Measurements from ENCODE around the gene OSMR. TPM values are rescaled to one million over a fixed set of nuclear protein-coding genes. Genes with fewer than 3 reads are reported as not detected.
A peak's percentile ranks its signal among the peaks of the same experiment; 100 is the strongest.

OSMR gene
- total RNA-seq, 8 experiments from 2014 or later, result 0.37 to 124 (median 6.4) TPM

DNA sequence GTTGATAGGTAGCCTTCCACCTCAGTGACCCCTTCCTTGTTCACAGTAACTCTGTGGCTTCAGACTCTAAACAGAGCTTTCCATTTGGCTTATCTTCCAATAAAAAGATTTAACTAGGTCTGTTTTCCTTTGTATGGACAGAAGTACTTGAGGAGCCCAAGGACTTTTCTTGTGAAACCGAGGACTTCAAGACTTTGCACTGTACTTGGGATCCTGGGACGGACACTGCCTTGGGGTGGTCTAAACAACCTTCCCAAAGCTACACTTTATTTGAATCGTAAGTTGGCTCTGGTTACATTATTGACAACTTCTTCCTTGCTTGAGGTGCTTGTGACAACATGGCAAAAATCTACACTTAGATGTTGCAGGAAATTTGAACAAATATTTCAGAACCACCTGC, 39.4 kb downstream of the OSMR start:
- WGBS, 10 experiments, result 82 to 100% (median 90%) methylated on average over 2 to 3 of the region's 3 CpGs; no CpG with 5 or more reads in 3 of the 10 experiments
- in situ Hi-C loops (cut with MboI; ENCODE audit: low pct_unique_long_range_greater_than_20kb in 2 of 9, low sequenced_read_pairs in 9 of 9, unreplicated experiment in 9 of 9), result no loop called here
- Histone ChIP-seq H3K4me3 (no peak overlapping the region), H3K4me1 (replicated peaks in 1 of 2) (peaks cover 0 to 2% of the 10 kb centered on the region in 2 donors), H3K27ac (no peak overlapping the region)
- no peak for ATAC-seq (replicated peaks in 6 of 8)

DNA sequence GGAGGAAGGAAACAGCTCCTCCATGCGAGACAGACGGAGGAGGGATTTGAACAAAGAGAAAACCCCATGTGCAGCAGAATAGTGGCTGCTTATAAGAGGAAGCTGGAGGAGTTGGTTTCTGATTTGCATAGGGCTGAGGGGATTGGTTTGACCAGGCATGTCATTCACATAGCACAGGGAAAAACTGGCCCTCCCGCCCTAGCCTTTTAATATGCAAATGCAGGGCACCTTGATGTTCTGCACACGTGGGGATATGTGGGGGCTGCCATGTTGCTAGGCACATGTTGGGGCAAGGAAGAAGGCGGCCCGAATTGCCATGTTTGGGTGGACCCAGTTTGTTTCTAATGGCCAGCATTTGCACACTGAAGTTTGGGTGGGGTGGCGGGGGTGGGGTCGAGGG, 42.2 kb downstream of the OSMR start:
- H3K27ac ChIP-seq, result no peak overlapping the region
- in situ Hi-C loops (cut with MboI; ENCODE audit: low pct_unique_long_range_greater_than_20kb in 2 of 9, low sequenced_read_pairs in 9 of 9, unreplicated experiment in 9 of 9), result no loop called here
- no peak overlapping the region for H3K4me3 ChIP-seq
- ATAC-seq (replicated peaks in 6 of 8), result peak in 3 of 8 experiments; percentile 8 to 76 (median 26)
- WGBS, 10 experiments, result 0 to 83% (median 55%) methylated on average over 1 to 7 of the region's 8 CpGs; no CpG with 5 or more reads in 3 of the 10 experiments
- peaks cover 0 to 2% of the 10 kb centered on the region in 2 donors for H3K4me1 ChIP-seq (replicated peaks in 1 of 2)

DNA sequence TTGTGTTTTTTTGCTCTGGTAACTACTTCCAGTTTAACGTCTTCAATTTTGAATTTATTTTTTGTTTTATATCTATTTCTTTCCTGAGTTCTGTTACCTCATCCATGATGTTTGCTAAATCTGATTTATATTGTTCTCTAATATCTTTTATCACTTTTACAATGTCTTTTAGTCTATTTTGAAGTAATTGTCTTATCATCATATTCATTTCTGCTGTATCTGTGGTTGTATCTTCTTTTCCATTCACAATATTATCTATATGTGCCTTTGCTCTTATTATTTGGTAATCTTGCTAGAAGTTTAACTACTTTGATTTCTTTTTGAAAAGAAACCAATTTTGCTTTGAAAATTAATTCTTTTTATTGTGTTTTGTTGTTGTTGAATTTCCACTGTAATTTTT, 43.6 kb downstream of the OSMR start:
- in situ Hi-C loops (cut with MboI; ENCODE audit: low pct_unique_long_range_greater_than_20kb in 2 of 9, low sequenced_read_pairs in 9 of 9, unreplicated experiment in 9 of 9), result no loop called here
- no peak for ATAC-seq (replicated peaks in 6 of 8)

DNA sequence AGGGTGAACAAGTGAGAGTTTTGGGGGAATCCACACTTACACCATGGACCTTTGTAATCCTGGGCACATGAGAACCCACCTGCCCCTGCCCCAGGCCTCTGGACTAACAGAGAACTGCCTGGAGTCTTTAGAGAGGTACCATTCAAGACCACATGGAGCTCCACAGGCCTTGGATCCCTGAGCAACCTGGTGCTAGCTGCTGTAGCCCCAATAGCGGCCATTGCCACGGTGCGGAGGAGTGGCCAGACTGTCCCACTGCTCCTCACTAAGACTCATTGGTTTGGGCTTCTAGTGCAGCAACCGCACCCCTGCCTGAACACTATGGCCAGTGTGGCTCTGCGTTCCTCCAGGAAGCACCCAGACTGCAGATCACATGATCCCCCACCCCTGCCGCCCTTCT, 45.8 kb downstream of the OSMR start:
- peak in 2 of 8 experiments; percentile 7 to 17 for ATAC-seq (replicated peaks in 6 of 8)

More for the DNA sequence above, 43.6 kb downstream of the OSMR start:
- Histone ChIP-seq H3K4me3 (no peak overlapping the region), H3K27ac (no peak overlapping the region), H3K4me1 (replicated peaks in 1 of 2) (no peaks in the 10 kb centered on the region)
- 91 to 100% (median 99%) methylated on average over 1 of the region's 1 CpG; no CpG with 5 or more reads in 1 of the 10 experiments for WGBS, 10 experiments

DNA sequence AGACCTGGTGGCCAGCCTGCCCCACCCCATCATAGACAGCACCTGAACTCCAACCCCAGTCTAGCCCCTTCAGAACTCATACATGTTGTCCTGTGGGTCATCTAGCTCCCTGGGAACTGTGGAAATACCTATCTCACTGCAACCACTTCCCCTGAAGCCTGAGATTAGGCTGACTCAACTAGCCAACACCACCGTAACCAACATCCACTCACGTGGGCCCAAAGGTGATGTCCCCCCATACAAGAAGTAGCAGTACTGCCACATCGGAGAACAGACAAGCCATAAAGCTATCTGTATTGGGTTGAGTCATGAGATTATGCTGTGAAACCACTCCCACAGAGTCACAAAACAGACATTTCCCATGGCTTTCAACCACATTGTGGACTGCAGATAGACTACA, 46.6 kb downstream of the OSMR start:
- H3K4me1 ChIP-seq (replicated peaks in 1 of 2), result no peaks in the 10 kb centered on the region
- 83 to 100% (median 100%) methylated on average over 1 to 2 of the region's 3 CpGs; no CpG with 5 or more reads in 5 of the 10 experiments for WGBS, 10 experiments
- no peak overlapping the region for H3K27ac ChIP-seq
- H3K4me3 ChIP-seq, result no peak overlapping the region
- no peak for ATAC-seq (replicated peaks in 6 of 8)
- in situ Hi-C loops (cut with MboI; ENCODE audit: low pct_unique_long_range_greater_than_20kb in 2 of 9, low sequenced_read_pairs in 9 of 9, unreplicated experiment in 9 of 9), result no loop called here

More for the DNA sequence above, 45.8 kb downstream of the OSMR start:
- Histone ChIP-seq H3K27ac (no peak overlapping the region), H3K4me1 (replicated peaks in 1 of 2) (no peaks in the 10 kb centered on the region), H3K4me3 (no peak overlapping the region)
- 90 to 100% (median 94%) methylated on average over 1 to 3 of the region's 6 CpGs; no CpG with 5 or more reads in 6 of the 10 experiments for WGBS, 10 experiments
- in situ Hi-C loops (cut with MboI; ENCODE audit: low pct_unique_long_range_greater_than_20kb in 2 of 9, low sequenced_read_pairs in 9 of 9, unreplicated experiment in 9 of 9), result no loop called here

DNA sequence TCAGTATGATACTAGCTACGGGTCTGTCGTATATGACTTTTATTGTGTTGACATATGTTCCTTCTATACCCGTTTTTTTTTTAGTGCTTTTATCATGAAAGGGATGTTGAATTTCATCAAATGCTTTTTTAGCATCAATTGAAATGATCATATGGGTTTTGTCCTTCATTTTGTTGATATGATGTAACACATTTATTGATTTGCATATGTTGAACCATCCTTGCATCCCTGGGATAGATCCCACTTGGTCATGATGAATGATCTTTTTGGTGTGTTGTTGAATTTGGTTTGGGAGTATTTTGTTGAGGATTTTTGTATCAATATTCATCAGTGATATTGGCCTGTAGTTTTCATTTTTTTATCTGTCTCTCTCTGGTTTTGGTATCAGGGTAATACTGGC, 50.9 kb downstream of the OSMR start:
- in situ Hi-C loops (cut with MboI; ENCODE audit: low pct_unique_long_range_greater_than_20kb in 2 of 9, low sequenced_read_pairs in 9 of 9, unreplicated experiment in 9 of 9), result no loop called here
- H3K27ac ChIP-seq, result no peak overlapping the region
- 54 to 100% (median 83%) methylated on average over 2 to 3 of the region's 3 CpGs; no CpG with 5 or more reads in 1 of the 10 experiments for WGBS, 10 experiments
- no peak for ATAC-seq (replicated peaks in 6 of 8)
- H3K4me3 ChIP-seq, result no peak overlapping the region
- no peaks in the 10 kb centered on the region for H3K4me1 ChIP-seq (replicated peaks in 1 of 2)

DNA sequence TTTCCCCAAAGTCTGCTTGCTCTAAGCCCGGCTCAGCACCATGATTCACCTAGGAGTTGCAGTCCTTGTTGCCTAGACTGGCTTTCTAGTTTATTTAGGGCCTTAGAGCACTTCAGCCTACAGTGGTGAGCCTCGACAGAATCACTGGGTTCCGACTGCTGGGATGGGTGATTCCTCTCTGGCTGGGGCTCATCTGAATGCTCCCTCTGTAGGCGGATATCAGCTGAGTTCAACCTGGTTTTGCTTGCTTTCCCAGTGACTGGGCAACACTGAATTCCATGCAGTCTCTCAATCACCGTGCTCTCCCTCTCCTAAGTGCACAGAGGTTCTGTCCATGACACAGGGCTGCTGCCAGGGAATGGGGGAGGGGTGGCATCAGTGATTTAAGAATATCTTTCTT, 54.1 kb downstream of the OSMR start:
- 20 to 100% (median 73%) methylated on average over 1 to 5 of the region's 5 CpGs; no CpG with 5 or more reads in 4 of the 10 experiments for WGBS, 10 experiments
- no peak for ATAC-seq (replicated peaks in 6 of 8)
- Histone ChIP-seq H3K4me1 (replicated peaks in 1 of 2) (no peaks in the 10 kb centered on the region), H3K4me3 (no peak overlapping the region), H3K27ac (no peak overlapping the region)
- in situ Hi-C loops (cut with MboI; ENCODE audit: low pct_unique_long_range_greater_than_20kb in 2 of 9, low sequenced_read_pairs in 9 of 9, unreplicated experiment in 9 of 9), result no loop called here

DNA sequence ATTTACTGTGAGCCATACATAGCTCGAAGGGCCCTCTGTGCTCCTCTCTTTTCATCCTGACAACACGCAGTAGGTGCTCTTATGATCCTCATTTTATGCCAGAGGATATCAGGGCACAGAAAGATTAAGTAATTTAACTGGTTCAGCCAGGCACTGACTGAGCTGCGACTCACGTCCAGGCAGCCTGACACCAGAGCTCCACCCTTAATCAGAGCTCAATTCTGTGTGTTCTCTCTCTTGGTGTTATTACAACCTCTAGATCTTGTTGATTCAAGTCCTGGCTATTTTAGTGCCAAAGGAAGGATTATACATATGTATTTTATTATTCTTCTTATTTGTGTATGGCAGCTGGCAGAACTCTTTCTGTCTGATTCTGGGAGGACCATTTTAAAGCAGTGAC, 59.7 kb downstream of the OSMR start:
- H3K4me3 ChIP-seq, result no peak overlapping the region
- no peaks in the 10 kb centered on the region for H3K4me1 ChIP-seq (replicated peaks in 1 of 2)
- no peak overlapping the region for H3K27ac ChIP-seq
- peak in 2 of 8 experiments; percentile 33 to 36 for ATAC-seq (replicated peaks in 6 of 8)
- 83 to 100% (median 92%) methylated on average over 1 to 4 of the region's 4 CpGs; no CpG with 5 or more reads in 4 of the 10 experiments for WGBS, 10 experiments
- in situ Hi-C loops (cut with MboI; ENCODE audit: low pct_unique_long_range_greater_than_20kb in 2 of 9, low sequenced_read_pairs in 9 of 9, unreplicated experiment in 9 of 9), result no loop called here

DNA sequence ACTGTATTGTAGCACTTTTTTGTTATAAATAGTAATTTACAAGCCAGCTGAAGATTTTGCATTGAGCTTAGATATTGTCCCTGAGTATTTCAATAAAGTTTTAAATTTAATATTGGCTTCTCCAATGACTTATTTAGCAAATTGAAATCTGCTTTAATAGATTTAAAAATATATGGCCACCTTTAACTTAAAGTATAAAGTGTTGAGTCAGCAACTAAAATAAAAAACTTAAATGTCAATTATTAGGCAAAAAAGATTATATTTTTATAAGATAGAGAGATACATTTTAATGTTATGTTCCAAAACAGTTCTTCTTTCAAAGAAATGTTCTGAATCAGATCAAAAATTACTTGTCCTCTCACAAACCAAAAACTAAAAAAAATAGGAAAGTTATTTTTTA, 60.7 kb downstream of the OSMR start:
- in situ Hi-C loops (cut with MboI; ENCODE audit: low pct_unique_long_range_greater_than_20kb in 2 of 9, low sequenced_read_pairs in 9 of 9, unreplicated experiment in 9 of 9), result no loop called here
- H3K4me1 ChIP-seq (replicated peaks in 1 of 2), result no peaks in the 10 kb centered on the region
- H3K27ac ChIP-seq, result no peak overlapping the region
- H3K4me3 ChIP-seq, result no peak overlapping the region
- no peak for ATAC-seq (replicated peaks in 6 of 8)

DNA sequence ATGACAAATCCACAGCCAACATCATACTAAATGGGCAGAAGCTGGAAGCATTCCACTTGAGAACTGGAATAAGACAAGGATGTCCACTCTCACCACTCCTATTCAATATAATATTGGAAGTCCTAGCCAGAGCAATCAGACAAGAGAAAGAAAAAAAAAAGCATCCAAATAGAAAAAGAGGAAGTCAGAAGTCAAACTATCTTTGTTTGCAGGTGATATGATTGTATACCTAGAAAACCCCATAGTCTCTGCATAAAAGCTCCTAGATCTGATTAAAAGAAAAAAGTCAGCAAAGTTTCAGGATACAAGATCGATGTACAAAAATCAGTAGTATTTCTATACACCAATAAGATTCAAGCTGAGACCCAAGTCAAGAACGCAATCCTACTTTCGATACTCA, 66.1 kb downstream of the OSMR start:
- Histone ChIP-seq H3K4me3 (no peak overlapping the region), H3K4me1 (replicated peaks in 1 of 2) (no peaks in the 10 kb centered on the region), H3K27ac (no peak overlapping the region)
- ATAC-seq (replicated peaks in 6 of 8), result no peak
- in situ Hi-C loops (cut with MboI; ENCODE audit: low pct_unique_long_range_greater_than_20kb in 2 of 9, low sequenced_read_pairs in 9 of 9, unreplicated experiment in 9 of 9), result no loop called here
- WGBS, 10 experiments, result 90 to 100% (median 93%) methylated on average over 3 of the region's 3 CpGs; no CpG with 5 or more reads in 1 of the 10 experiments

DNA sequence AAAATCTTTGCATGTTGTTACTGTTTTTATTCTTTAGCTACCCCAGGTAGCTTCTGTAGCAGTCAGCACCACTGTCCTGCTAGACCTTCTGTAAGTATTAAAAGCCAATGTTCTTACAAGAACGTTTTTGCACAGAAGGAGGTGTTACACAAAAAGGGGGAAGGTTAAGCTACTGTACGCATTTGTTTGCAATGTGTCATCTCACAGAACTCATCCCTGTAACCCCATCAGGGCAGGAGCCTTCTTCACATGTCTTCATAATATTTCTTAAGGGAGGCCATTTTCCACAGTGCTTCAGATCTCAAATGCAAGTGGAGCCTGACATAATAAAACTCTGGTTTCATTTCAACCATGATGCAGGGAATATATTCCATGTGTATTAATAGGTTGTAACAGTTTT, 67.9 kb downstream of the OSMR start:
- Histone ChIP-seq H3K4me1 (replicated peaks in 1 of 2) (no peaks in the 10 kb centered on the region), H3K4me3 (no peak overlapping the region), H3K27ac (no peak overlapping the region)
- no peak for ATAC-seq (replicated peaks in 6 of 8)
- WGBS, 10 experiments, result 45 to 93% (median 75%) methylated on average over 2 of the region's 2 CpGs; no CpG with 5 or more reads in 3 of the 10 experiments
- in situ Hi-C loops (cut with MboI; ENCODE audit: low pct_unique_long_range_greater_than_20kb in 2 of 9, low sequenced_read_pairs in 9 of 9, unreplicated experiment in 9 of 9), result no loop called here

DNA sequence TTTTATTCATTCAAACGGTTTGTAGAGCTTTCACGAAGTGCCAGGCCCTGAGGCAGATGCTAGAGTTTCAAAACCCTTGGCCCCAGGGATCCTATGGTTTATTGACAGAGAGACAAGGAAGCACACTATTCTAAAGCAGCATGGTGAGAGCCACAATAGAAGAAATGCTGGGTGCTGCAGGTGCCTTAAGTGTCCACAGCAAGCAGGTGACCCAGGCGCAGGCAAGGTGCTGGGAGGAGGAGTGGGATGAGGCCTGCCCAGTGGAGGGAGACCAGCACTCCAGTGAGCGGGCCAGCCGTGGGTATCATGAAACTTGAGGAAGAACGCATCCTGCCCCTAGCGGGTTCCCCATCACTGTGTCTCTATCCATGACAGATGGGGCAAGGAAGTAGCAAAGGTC, 71.0 kb downstream of the OSMR start:
- 40 to 100% (median 86%) methylated on average over 1 to 6 of the region's 7 CpGs; no CpG with 5 or more reads in 1 of the 10 experiments for WGBS, 10 experiments
- in situ Hi-C loops (cut with MboI; ENCODE audit: low pct_unique_long_range_greater_than_20kb in 2 of 9, low sequenced_read_pairs in 9 of 9, unreplicated experiment in 9 of 9), result no loop called here

DNA sequence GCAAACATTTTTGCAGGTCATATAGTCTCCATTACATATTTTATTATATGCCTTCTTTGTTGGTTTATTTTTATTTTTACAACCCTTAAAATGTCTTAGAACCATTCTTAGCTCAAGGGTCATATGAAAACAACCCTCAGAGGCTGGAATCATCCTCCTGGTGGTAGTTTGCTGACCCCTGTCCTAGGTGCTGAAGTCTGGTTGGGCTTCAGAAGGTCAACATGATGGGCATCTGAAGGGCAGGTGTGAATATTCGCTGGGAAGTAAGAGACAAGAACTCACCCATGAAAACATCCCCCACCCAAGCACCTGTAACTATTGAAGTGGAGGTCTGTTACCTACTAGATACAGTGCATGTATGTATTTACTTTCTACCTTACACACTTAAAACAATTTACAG, 75.4 kb downstream of the OSMR start:
- 57 to 100% (median 80%) methylated on average over 1 of the region's 1 CpG; no CpG with 5 or more reads in 5 of the 10 experiments for whole genome bisulfite sequencing, 10 experiments
- no peak for ATAC-seq (replicated peaks in 6 of 8)
- no peak overlapping the region for H3K4me3 ChIP-seq
- H3K27ac ChIP-seq, result no peak overlapping the region
- in situ Hi-C loops (cut with MboI; ENCODE audit: low pct_unique_long_range_greater_than_20kb in 2 of 9, low sequenced_read_pairs in 9 of 9, unreplicated experiment in 9 of 9), result no loop called here
- no peaks in the 10 kb centered on the region for H3K4me1 ChIP-seq (replicated peaks in 1 of 2)

More for the DNA sequence above, 71.0 kb downstream of the OSMR start:
- no peak overlapping the region for H3K27ac ChIP-seq
- H3K4me3 ChIP-seq, result no peak overlapping the region
- H3K4me1 ChIP-seq (replicated peaks in 1 of 2), result no peaks in the 10 kb centered on the region
- no peak for ATAC-seq (replicated peaks in 6 of 8)

DNA sequence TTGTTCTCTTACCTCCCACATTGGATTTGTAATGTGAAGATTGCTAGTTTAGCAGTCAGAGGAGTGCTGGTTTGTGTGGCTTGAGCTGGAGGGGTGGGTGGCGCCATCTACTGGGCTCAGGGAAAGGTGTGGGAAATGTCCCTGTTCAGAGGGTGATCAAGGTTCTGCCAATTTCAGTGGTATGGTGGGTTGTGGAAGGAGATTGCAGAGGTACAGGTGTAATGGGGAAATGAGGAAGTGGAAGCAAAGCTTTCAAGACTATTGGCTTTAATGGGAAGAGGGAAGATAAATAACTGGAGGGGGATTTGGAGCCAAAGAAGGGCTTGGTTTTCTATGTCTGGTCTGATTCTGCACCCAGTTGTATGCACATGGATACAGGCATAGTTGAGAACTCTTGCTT, 76.4 kb downstream of the OSMR start:
- WGBS, 10 experiments, result 0 to 17% (median 6%) methylated on average over 1 of the region's 1 CpG; no CpG with 5 or more reads in 6 of the 10 experiments
- ATAC-seq (replicated peaks in 6 of 8), result peak in 7 of 8 experiments; percentile 38 to 93 (median 67)
- no peaks in the 10 kb centered on the region for H3K4me1 ChIP-seq (replicated peaks in 1 of 2)

More for the DNA sequence above, 76.4 kb downstream of the OSMR start:
- in situ Hi-C loops (cut with MboI; ENCODE audit: low pct_unique_long_range_greater_than_20kb in 2 of 9, low sequenced_read_pairs in 9 of 9, unreplicated experiment in 9 of 9), result no loop called here
- H3K4me3 ChIP-seq, result no peak overlapping the region
- no peak overlapping the region for H3K27ac ChIP-seq

Measured in motor neuron (in vitro differentiated cells).